ENCODE results near the gene PFDN6. TPM values are rescaled to one million over a fixed set of nuclear protein-coding genes. Genes with fewer than 3 reads are reported as not detected.
"Not testable (repeated sequence)": the region's sequence is repeated elsewhere in the genome, so short reads cannot be mapped to it uniquely, and the experiment has no call there.

PFDN6 gene
- polyA plus RNA-seq, 1 of the 3 experiments (the other 2 are of a cell fraction): 182 TPM

- CTCF ChIA-PET: interaction anchor here (1.2 to 4.8 kb wide), 2 partner anchors 10 to 12 kb away, joined by 4 to 25 read pairs; partner anchors contain the start of genes RPS18 and VPS52
Measured at GRCh38 chr6:33259032-33259431, 30.4 kb upstream of the PFDN6 start.

DNA sequence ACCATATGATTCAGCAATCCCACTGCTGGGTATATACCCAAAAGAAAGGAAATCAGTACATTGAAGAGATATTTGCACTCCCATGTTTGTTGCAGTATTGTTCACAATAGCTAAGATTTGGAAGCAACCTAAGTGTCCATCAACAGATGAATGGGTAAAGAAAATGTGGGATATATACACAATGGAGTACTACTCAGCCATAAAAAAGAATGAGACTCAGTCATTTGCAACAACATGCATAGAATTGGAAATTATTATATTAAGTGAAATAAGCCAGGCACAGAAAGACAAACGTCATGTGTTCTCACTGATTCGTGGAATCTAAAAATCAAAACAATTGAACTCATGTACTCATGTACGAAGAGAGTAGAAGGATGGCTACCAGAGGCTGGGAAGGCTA is 26.9 kb upstream of the PFDN6 start:
- not testable (repeated sequence) for H3K4me1 ChIP-seq (ENCODE audit: control insufficient read depth in 1 of 2, insufficient read depth in 2 of 2, low read depth in 1 of 2, low read length in 1 of 2); H4K20me1 ChIP-seq (ENCODE audit: insufficient read depth); H2AFZ ChIP-seq (ENCODE audit: low read depth); H3K27ac ChIP-seq (ENCODE audit: low read depth in 2 of 2, low read length in 1 of 2); H3K4me2 ChIP-seq; DNase-seq; H3K9me2 ChIP-seq; H3K79me2 ChIP-seq (ENCODE audit: insufficient read depth); H3F3A ChIP-seq (replicated peaks; ENCODE audit: insufficient read depth); H3K27me3 ChIP-seq (ENCODE audit: insufficient read depth); H3K4me3 ChIP-seq (ENCODE audit: low read depth in 2 of 2, low read length in 1 of 2); H3K9me3 ChIP-seq; H3K9ac ChIP-seq
- peaks cover 33 to 41% of the 10 kb centered on the region in 2 experiments for H3K36me3 ChIP-seq (replicated peaks in 1 of 2; ENCODE audit: control insufficient read depth in 1 of 2, insufficient read depth in 2 of 2, low read length in 1 of 2)
- 92% methylated on average over 3 of the region's 3 CpGs for WGBS (ENCODE audit: low lambda C conversion rate)
- CTCF ChIA-PET: interaction anchor here (1.2 to 2.6 kb wide), 3 partner anchors 13 to 278 kb away, joined by 3 to 18 read pairs (median 3); no protein-coding TSS in a partner anchor
- POLR2A ChIA-PET: interaction anchor here (2.2 kb wide), 1 partner anchor 9 kb away, joined by 8 read pairs; the partner anchor contains the start of genes RPS18 and VPS52

More at GRCh38 chr6:33259032-33259431, 30.4 kb upstream of the PFDN6 start:
- no peaks in the 10 kb centered on the region for H3F3A ChIP-seq (replicated peaks; ENCODE audit: insufficient read depth)
- H3K4me2 ChIP-seq: no peak overlapping the region
- H2AFZ ChIP-seq (ENCODE audit: low read depth): no peak overlapping the region
- no peak for DNase-seq
- H3K9me3 ChIP-seq: no peaks in the 10 kb centered on the region
- H3K27me3 ChIP-seq (ENCODE audit: insufficient read depth): no peaks in the 10 kb centered on the region
- H3K36me3 ChIP-seq (replicated peaks in 1 of 2; ENCODE audit: control insufficient read depth in 1 of 2, insufficient read depth in 2 of 2, low read length in 1 of 2): peaks cover 12 to 39% of the 10 kb centered on the region in 2 experiments
- no peak overlapping the region for H3K9ac ChIP-seq
- POLR2A ChIA-PET: no interaction called here
- no peaks in the 10 kb centered on the region for H3K79me2 ChIP-seq (ENCODE audit: insufficient read depth)
- no peaks in the 10 kb centered on the region; a peak in 1 of 4 replicates for H3K4me1 ChIP-seq (ENCODE audit: control insufficient read depth in 1 of 2, insufficient read depth in 2 of 2, low read depth in 1 of 2, low read length in 1 of 2)
- H4K20me1 ChIP-seq (ENCODE audit: insufficient read depth): no peaks in the 10 kb centered on the region
- no peak overlapping the region for H3K4me3 ChIP-seq (ENCODE audit: low read depth in 2 of 2, low read length in 1 of 2)
- 97% methylated on average over 5 of the region's 5 CpGs for WGBS (ENCODE audit: low lambda C conversion rate)
- no peak overlapping the region for H3K27ac ChIP-seq (ENCODE audit: low read depth in 2 of 2, low read length in 1 of 2)
- no peak for TF ChIP-seq GATA2 (CRISPR knock-in tag; IDR thresholded peaks at IDR 0.05)
- TF ChIP-seq MEF2A (IDR thresholded peaks at IDR 0.05; ENCODE audit: borderline replicate concordance, low read depth): no peak
- TF ChIP-seq GABPA (IDR thresholded peaks at IDR 0.05; ENCODE audit: low read depth): no peak
- no peak for TF ChIP-seq EP300 (IDR thresholded peaks at IDR 0.05; ENCODE audit: borderline replicate concordance in 1 of 2, low read depth in 1 of 2, low read length in 1 of 2)
- no peak for TF ChIP-seq TAF1 (IDR thresholded peaks at IDR 0.05; ENCODE audit: borderline replicate concordance, low read depth, low read length)
- no peak for TF ChIP-seq NFIC (IDR thresholded peaks at IDR 0.05; ENCODE audit: borderline replicate concordance)
- TF ChIP-seq, protein P1, sequence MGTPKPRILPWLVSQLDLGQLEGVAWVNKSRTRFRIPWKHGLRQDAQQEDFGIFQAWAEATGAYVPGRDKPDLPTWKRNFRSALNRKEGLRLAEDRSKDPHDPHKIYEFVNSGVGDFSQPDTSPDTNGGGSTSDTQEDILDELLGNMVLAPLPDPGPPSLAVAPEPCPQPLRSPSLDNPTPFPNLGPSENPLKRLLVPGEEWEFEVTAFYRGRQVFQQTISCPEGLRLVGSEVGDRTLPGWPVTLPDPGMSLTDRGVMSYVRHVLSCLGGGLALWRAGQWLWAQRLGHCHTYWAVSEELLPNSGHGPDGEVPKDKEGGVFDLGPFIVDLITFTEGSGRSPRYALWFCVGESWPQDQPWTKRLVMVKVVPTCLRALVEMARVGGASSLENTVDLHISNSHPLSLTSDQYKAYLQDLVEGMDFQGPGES (IDR thresholded peaks at IDR 0.05; ENCODE audit: low read depth, low read length): no peak
- no peak for TF ChIP-seq ELF1 (IDR thresholded peaks at IDR 0.05)
- TF ChIP-seq EZH2phosphoT487 (IDR thresholded peaks at IDR 0.05; ENCODE audit: borderline replicate concordance, low read depth): no peak
- TF ChIP-seq POLR2AphosphoS5 (IDR thresholded peaks at IDR 0.05; ENCODE audit: low read depth, low read length): no peak
- no peak for TF ChIP-seq SMC3 (IDR thresholded peaks at IDR 0.05; ENCODE audit: low read depth, low read length)
- TF ChIP-seq FOXM1 (IDR thresholded peaks at IDR 0.05; ENCODE audit: low read depth): no peak
- TF ChIP-seq, protein P2, sequence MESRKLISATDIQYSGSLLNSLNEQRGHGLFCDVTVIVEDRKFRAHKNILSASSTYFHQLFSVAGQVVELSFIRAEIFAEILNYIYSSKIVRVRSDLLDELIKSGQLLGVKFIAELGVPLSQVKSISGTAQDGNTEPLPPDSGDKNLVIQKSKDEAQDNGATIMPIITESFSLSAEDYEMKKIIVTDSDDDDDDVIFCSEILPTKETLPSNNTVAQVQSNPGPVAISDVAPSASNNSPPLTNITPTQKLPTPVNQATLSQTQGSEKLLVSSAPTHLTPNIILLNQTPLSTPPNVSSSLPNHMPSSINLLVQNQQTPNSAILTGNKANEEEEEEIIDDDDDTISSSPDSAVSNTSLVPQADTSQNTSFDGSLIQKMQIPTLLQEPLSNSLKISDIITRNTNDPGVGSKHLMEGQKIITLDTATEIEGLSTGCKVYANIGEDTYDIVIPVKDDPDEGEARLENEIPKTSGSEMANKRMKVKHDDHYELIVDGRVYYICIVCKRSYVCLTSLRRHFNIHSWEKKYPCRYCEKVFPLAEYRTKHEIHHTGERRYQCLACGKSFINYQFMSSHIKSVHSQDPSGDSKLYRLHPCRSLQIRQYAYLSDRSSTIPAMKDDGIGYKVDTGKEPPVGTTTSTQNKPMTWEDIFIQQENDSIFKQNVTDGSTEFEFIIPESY (IDR thresholded peaks at IDR 0.05; ENCODE audit: borderline replicate concordance, low read depth): no peak
- no peaks in the 10 kb centered on the region for H3K9me2 ChIP-seq

All from SK-N-SH (cell line).